ENCODE data around the gene C2orf42.
"Not testable (repeated sequence)": the region's sequence is repeated elsewhere in the genome, so short reads cannot be mapped to it uniquely, and the experiment has no call there.

Gene C2orf42

GRCh38 chr2:70131344-70132143, 59.3 kb downstream of the C2orf42 start:
- DNase-seq: not testable (repeated sequence)

GRCh38 chr2:70128005-70128404, 62.8 kb downstream of the C2orf42 start:
- no peak for DNase-seq

GRCh38 chr2:70126413-70126812, 64.4 kb downstream of the C2orf42 start:
- DNase-seq: no peak

GRCh38 chr2:70125498-70125898, 65.3 kb downstream of the C2orf42 start:
- DNase-seq: peak; percentile 57

GRCh38 chr2:70124983-70125480, 65.8 kb downstream of the C2orf42 start:
- DNase-seq: peak; percentile 83

GRCh38 chr2:70123829-70124116, 67.0 kb downstream of the C2orf42 start:
- no peak for DNase-seq

- no peak for DNase-seq
Measured at GRCh38 chr2:70123051-70123828, 67.6 kb downstream of the C2orf42 start.

- DNase-seq: no peak
Measured at GRCh38 chr2:70122470-70122869, 68.3 kb downstream of the C2orf42 start.

- DNase-seq: no peak
Measured at GRCh38 chr2:70121627-70122372, 69.0 kb downstream of the C2orf42 start.

- DNase-seq: no peak
Measured at GRCh38 chr2:70118798-70119454, 71.9 kb downstream of the C2orf42 start.

GRCh38 chr2:70116936-70117552, 73.8 kb downstream of the C2orf42 start:
- DNase-seq: no peak

- DNase-seq: no peak
Measured at GRCh38 chr2:70115646-70116442, 75.0 kb downstream of the C2orf42 start.

GRCh38 chr2:70113359-70114070, 77.3 kb downstream of the C2orf42 start:
- no peak for DNase-seq

- DNase-seq: no peak
Measured at GRCh38 chr2:70111752-70112591, 78.8 kb downstream of the C2orf42 start.

GRCh38 chr2:70110397-70110796, 80.4 kb downstream of the C2orf42 start:
- DNase-seq: not testable (repeated sequence)

GRCh38 chr2:70106138-70106537, 84.7 kb downstream of the C2orf42 start:
- DNase-seq: not testable (repeated sequence)

- no peak for DNase-seq
Measured at GRCh38 chr2:70104231-70105111, 86.3 kb downstream of the C2orf42 start.

GRCh38 chr2:70103531-70104061, 87.2 kb downstream of the C2orf42 start:
- DNase-seq: no peak

Measured in activated CD8-positive, alpha-beta memory T cell treated with anti-CD3 and anti-CD28 coated beads, Interleukin-2, amount 50 U/mL, for 48 hours (primary cell).